ENCODE measurements around the gene TUBG2. TPM values are rescaled to one million over a fixed set of nuclear protein-coding genes. Genes with fewer than 3 reads are reported as not detected.
A peak's percentile ranks its signal among the peaks of the same experiment; 100 is the strongest.

TUBG2 gene
- total RNA-seq, 1 donor from 2014 or later, result 26.9 TPM

- Mint-ChIP-seq H3K4me3 (ENCODE audit: low read depth) (no peak overlapping the region), H3K27me3 (peaks cover 43% of the 10 kb centered on the region), H3K36me3 (ENCODE audit: insufficient read depth) (peaks cover 26% of the 10 kb centered on the region), H3K4me1 (ENCODE audit: low read depth) (peaks cover 7% of the 10 kb centered on the region), H3K27ac (no peak overlapping the region), H3K9me3 (ENCODE audit: low read depth) (no peaks in the 10 kb centered on the region)
- peak; percentile 32 for TF ChIP-seq CTCF (IDR thresholded peaks at IDR 0.05; ENCODE audit: unreplicated experiment)
- DNase-seq (ENCODE audit: low spot score, unreplicated experiment), result no peak
These were observed 11.1 kb downstream of the TUBG2 start for GRCh38 chr17:42669977-42670788.

GRCh38 chr17:42670789-42671657, 11.9 kb downstream of the TUBG2 start:
- TF ChIP-seq CTCF (IDR thresholded peaks at IDR 0.05; ENCODE audit: unreplicated experiment), result no peak
- peaks cover 23% of the 10 kb centered on the region for H3K36me3 Mint-ChIP-seq (ENCODE audit: insufficient read depth)
- H3K27me3 Mint-ChIP-seq, result peaks cover 43% of the 10 kb centered on the region
- no peak for DNase-seq (ENCODE audit: low spot score, unreplicated experiment)
- H3K9me3 Mint-ChIP-seq (ENCODE audit: low read depth), result no peaks in the 10 kb centered on the region
- no peak overlapping the region for H3K27ac Mint-ChIP-seq
- H3K4me3 Mint-ChIP-seq (ENCODE audit: low read depth), result no peak overlapping the region
- peaks cover 7% of the 10 kb centered on the region for H3K4me1 Mint-ChIP-seq (ENCODE audit: low read depth)

- H3K27me3 Mint-ChIP-seq, result peaks cover 43% of the 10 kb centered on the region
- DNase-seq (ENCODE audit: low spot score, unreplicated experiment), result no peak
These were observed 13.0 kb downstream of the TUBG2 start for GRCh38 chr17:42672038-42672437.

GRCh38 chr17:42673266-42673884, 14.3 kb downstream of the TUBG2 start:
- Mint-ChIP-seq H3K27ac (no peak overlapping the region), H3K36me3 (ENCODE audit: insufficient read depth) (peaks cover 20% of the 10 kb centered on the region), H3K4me3 (ENCODE audit: low read depth) (no peak overlapping the region), H3K27me3 (peaks cover 43% of the 10 kb centered on the region), H3K4me1 (ENCODE audit: low read depth) (peaks cover 12% of the 10 kb centered on the region), H3K9me3 (ENCODE audit: low read depth) (no peaks in the 10 kb centered on the region)
- no peak for DNase-seq (ENCODE audit: low spot score, unreplicated experiment)
- TF ChIP-seq CTCF (IDR thresholded peaks at IDR 0.05; ENCODE audit: unreplicated experiment), result no peak

More at GRCh38 chr17:42672038-42672437, 13.0 kb downstream of the TUBG2 start:
- Mint-ChIP-seq H3K27ac (no peak overlapping the region), H3K36me3 (ENCODE audit: insufficient read depth) (peaks cover 20% of the 10 kb centered on the region), H3K4me1 (ENCODE audit: low read depth) (peaks cover 7% of the 10 kb centered on the region), H3K9me3 (ENCODE audit: low read depth) (no peaks in the 10 kb centered on the region), H3K4me3 (ENCODE audit: low read depth) (no peak overlapping the region)
- TF ChIP-seq CTCF (IDR thresholded peaks at IDR 0.05; ENCODE audit: unreplicated experiment), result no peak
